ENCODE measurements around the gene ANKS4B.
"Not testable (repeated sequence)": the region's sequence is repeated elsewhere in the genome, so short reads cannot be mapped to it uniquely, and the experiment has no call there.

ANKS4B gene

GRCh38 chr16:21284414-21284813 is 50.9 kb downstream of the ANKS4B start:
- H3K4me3 Mint-ChIP-seq: peak overlapping the region; percentile 81
- H3K36me3 Mint-ChIP-seq: peaks cover 5% of the 10 kb centered on the region
- no peak overlapping the region for H3K27ac Mint-ChIP-seq
- H3K4me1 Mint-ChIP-seq: peaks cover 12% of the 10 kb centered on the region
- no peak for ATAC-seq
- H3K9me3 Mint-ChIP-seq: peaks cover 5% of the 10 kb centered on the region
- peaks cover 17% of the 10 kb centered on the region for H3K27me3 Mint-ChIP-seq

- Mint-ChIP-seq H3K27ac (no peak overlapping the region), H3K36me3 (peaks cover 5% of the 10 kb centered on the region), H3K4me3 (no peak overlapping the region), H3K27me3 (peaks cover 16% of the 10 kb centered on the region), H3K4me1 (peaks cover 12% of the 10 kb centered on the region), H3K9me3 (peaks cover 5% of the 10 kb centered on the region)
- ATAC-seq: no peak
These were observed 51.8 kb downstream of the ANKS4B start for GRCh38 chr16:21285314-21285713.

- H3K9me3 Mint-ChIP-seq, ATAC-seq, H3K4me3 Mint-ChIP-seq, H3K27ac Mint-ChIP-seq, H3K36me3 Mint-ChIP-seq, H3K4me1 Mint-ChIP-seq: not testable (repeated sequence)
- H3K27me3 Mint-ChIP-seq: peaks cover 18% of the 10 kb centered on the region
These were observed 56.3 kb downstream of the ANKS4B start for GRCh38 chr16:21289789-21290188.

DNA sequence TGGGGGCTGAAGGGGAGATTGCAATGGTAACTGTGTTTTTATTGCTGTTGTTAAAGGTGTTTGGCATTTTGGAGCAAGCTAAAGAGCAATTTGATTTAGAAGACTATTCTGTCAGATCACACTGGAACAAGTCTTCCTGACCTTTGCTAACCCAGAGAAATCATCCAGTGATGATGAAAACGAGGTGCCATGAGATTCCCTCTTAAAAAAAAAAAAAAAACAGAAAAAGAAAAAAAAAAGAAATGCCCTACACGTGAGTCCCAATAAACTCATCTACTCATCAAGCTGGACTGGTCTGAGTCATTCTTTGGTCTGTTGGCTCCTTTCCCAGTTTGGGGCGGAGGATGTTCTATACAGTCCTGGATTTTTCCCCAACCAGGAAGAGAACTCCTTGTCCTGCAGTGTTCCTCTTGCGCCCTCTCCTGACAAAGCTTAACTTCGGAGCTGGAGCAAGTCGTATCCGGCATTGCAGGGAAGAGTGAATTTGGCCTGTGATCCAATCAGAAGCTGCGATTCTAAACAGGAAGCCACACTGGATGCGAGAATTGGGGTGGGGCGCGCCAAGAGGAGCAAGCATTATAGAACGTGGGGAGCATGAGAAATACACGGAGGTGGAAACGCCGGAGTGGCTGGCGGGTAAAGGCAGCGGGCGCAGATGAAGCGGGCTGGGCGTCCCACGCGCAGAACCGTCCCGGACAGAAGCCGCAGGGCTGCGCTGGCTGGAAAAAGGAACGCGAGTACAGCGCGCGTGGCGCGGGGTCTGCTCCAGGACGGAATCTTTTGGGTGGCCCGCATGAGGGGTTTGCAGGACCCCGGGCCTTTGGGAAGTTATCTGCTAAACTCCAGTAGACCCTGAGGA is 67.0 kb downstream of the ANKS4B start:
- Mint-ChIP-seq H3K36me3 (no peaks in the 10 kb centered on the region), H3K4me3 (peak overlapping the region; percentile 97), H3K27me3 (no peaks in the 10 kb centered on the region), H3K4me1 (peaks cover 31% of the 10 kb centered on the region), H3K27ac (peak overlapping the region; percentile 93), H3K9me3 (no peaks in the 10 kb centered on the region)
- ATAC-seq: peak; percentile 79

GRCh38 chr16:21301168-21301894 is 67.8 kb downstream of the ANKS4B start:
- H3K9me3 Mint-ChIP-seq: no peaks in the 10 kb centered on the region
- peak overlapping the region; percentile 93 for H3K27ac Mint-ChIP-seq
- no peaks in the 10 kb centered on the region for H3K27me3 Mint-ChIP-seq
- peak overlapping the region; percentile 97 for H3K4me3 Mint-ChIP-seq
- H3K4me1 Mint-ChIP-seq: peaks cover 31% of the 10 kb centered on the region
- no peaks in the 10 kb centered on the region for H3K36me3 Mint-ChIP-seq
- peak; percentile 88 for ATAC-seq

DNA sequence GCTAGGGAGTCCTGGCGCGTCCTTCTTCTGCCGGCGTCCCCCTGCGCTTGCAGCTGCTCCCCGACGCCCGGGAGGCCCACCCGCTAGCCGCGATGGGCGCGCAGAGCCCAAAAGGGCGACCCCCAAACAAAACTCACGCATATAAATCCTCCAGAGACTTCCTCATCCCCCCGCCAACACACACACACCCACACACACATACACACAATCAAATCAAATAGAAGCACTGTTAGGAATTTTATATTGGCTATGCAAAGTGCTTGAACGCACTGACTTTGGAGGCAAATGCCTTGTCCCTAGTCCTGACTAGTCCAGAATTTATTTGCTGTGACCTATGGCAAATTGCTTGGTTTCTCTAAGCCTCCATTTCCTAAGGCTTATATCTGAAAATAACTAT is 68.4 kb downstream of the ANKS4B start:
- Mint-ChIP-seq H3K4me1 (peaks cover 31% of the 10 kb centered on the region), H3K36me3 (no peaks in the 10 kb centered on the region), H3K27ac (peak overlapping the region; percentile 93), H3K27me3 (no peaks in the 10 kb centered on the region), H3K9me3 (no peaks in the 10 kb centered on the region), H3K4me3 (peak overlapping the region; percentile 97)
- ATAC-seq: no peak

- Mint-ChIP-seq H3K27me3 (no peaks in the 10 kb centered on the region), H3K36me3 (no peaks in the 10 kb centered on the region), H3K4me1 (peaks cover 31% of the 10 kb centered on the region), H3K4me3 (peak overlapping the region; percentile 97), H3K9me3 (no peaks in the 10 kb centered on the region), H3K27ac (peak overlapping the region; percentile 93)
- no peak for ATAC-seq
These were observed 69.0 kb downstream of the ANKS4B start for GRCh38 chr16:21302454-21302853.

GRCh38 chr16:21302898-21303528 is 69.5 kb downstream of the ANKS4B start:
- Mint-ChIP-seq H3K27me3 (no peaks in the 10 kb centered on the region), H3K4me1 (peaks cover 31% of the 10 kb centered on the region), H3K4me3 (peak overlapping the region; percentile 97), H3K36me3 (no peaks in the 10 kb centered on the region), H3K9me3 (no peaks in the 10 kb centered on the region), H3K27ac (peak overlapping the region; percentile 93)
- no peak for ATAC-seq

All from stimulated activated memory B cell treated with anti-CD40 and anti-IgM and Interleukin-4, amounts not matched to agents 10 μg/mL and 1 μg/mL and 100 μg/mL, for 72 hours (primary cell).